Neural crest cell (in vitro differentiated cells): ENCODE data around the gene DPH6. TPM values are rescaled to one million over a fixed set of nuclear protein-coding genes. Genes with fewer than 3 reads are reported as not detected.

Source experiments
- DNase-seq: peaks from one replicate; pipeline ENCODE4 v3.0.0; 2021; ENCODE audit warnings: low read depth, mixed read lengths, low spot score
- H3K27ac Mint-ChIP-seq: one replicate; pipeline ENCODE4 v1.8.0; 2021; ENCODE audit warnings: mild to moderate bottlenecking, mixed read lengths; ENCODE audit not compliant: unreplicated experiment
- H3K27me3 Mint-ChIP-seq: 2 replicates; pipeline ENCODE4 v1.8.0; 2021; ENCODE audit warnings: low read depth, mild to moderate bottlenecking, mixed read lengths
- H3K36me3 Mint-ChIP-seq: 2 replicates; pipeline ENCODE4 v1.8.0; 2021; ENCODE audit warnings: low read depth, mild to moderate bottlenecking, mixed read lengths
- H3K4me1 Mint-ChIP-seq: 2 replicates; pipeline ENCODE4 v1.8.0; 2021; ENCODE audit warnings: mixed read lengths
- H3K4me3 Mint-ChIP-seq: one replicate; pipeline ENCODE4 v1.8.0; 2021; ENCODE audit warnings: mild to moderate bottlenecking, mixed read lengths
- H3K9me3 Mint-ChIP-seq: 2 replicates; pipeline ENCODE4 v1.8.0; 2021; ENCODE audit warnings: mixed read lengths
- total RNA-seq: library from RNA; stranded (reverse); gene quantifications from 2 replicates; pipeline ENCODE4 v1.2.1, GENCODE V29; 2021
- TF ChIP-seq, protein P1 (sequence below): fragments of 200-600 bp; sonication (generic); conservative IDR thresholded peaks from 2 replicates; pipeline ENCODE4 v1.5.0; 2021; ENCODE audit warnings: antibody characterized with exemption, mild to moderate bottlenecking

DPH6 gene
- total RNA-seq, 1 donor from 2014 or later = 20.1 TPM

DNA sequence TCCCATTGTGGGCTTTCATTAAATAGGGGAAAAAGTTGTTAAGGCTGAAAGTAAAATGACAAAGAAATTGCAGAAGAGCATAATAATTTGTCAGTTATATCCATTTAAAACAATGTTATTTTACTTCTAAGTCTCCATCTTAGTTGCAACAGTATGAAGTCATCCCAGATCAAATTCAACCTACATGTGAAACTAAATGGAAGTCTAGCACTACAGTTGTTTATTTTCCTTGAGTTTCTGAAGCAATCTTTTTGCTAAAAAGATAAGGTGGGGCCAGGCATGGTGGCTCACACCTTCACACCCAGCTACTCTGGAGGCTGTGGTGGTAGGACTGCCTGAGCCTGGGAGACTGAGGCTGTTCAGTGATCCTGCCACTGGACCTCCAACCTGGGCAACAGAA is 80.2 kb downstream of the DPH6 start:
- TF ChIP-seq, protein P1, sequence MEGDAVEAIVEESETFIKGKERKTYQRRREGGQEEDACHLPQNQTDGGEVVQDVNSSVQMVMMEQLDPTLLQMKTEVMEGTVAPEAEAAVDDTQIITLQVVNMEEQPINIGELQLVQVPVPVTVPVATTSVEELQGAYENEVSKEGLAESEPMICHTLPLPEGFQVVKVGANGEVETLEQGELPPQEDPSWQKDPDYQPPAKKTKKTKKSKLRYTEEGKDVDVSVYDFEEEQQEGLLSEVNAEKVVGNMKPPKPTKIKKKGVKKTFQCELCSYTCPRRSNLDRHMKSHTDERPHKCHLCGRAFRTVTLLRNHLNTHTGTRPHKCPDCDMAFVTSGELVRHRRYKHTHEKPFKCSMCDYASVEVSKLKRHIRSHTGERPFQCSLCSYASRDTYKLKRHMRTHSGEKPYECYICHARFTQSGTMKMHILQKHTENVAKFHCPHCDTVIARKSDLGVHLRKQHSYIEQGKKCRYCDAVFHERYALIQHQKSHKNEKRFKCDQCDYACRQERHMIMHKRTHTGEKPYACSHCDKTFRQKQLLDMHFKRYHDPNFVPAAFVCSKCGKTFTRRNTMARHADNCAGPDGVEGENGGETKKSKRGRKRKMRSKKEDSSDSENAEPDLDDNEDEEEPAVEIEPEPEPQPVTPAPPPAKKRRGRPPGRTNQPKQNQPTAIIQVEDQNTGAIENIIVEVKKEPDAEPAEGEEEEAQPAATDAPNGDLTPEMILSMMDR = no peak
- Mint-ChIP-seq H3K27me3 (no peaks in the 10 kb centered on the region), H3K4me3 (no peak overlapping the region), H3K36me3 (no peaks in the 10 kb centered on the region), H3K27ac (no peak overlapping the region), H3K4me1 (no peaks in the 10 kb centered on the region), H3K9me3 (no peaks in the 10 kb centered on the region)
- no peak for DNase-seq

DNA sequence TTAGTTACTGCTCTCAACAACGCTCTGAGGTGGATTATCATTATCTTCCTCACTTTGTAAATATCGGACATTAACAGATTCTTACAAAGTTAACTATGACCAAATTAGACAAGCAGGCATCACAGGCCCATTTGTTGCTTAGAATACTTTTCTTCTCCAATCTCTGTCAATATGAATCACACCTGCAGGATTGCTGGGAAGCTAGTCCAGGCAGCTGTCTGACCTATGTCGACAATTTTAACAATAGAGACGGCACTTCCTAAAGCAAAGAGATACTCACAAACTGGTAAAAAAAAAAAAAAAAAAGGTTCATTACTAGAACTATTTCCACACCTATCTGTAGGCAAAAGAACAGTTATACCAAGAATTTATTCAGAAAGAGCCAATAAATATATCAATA is 85.3 kb downstream of the DPH6 start:
- no peak for DNase-seq
- TF ChIP-seq, protein P1 = no peak

DNA sequence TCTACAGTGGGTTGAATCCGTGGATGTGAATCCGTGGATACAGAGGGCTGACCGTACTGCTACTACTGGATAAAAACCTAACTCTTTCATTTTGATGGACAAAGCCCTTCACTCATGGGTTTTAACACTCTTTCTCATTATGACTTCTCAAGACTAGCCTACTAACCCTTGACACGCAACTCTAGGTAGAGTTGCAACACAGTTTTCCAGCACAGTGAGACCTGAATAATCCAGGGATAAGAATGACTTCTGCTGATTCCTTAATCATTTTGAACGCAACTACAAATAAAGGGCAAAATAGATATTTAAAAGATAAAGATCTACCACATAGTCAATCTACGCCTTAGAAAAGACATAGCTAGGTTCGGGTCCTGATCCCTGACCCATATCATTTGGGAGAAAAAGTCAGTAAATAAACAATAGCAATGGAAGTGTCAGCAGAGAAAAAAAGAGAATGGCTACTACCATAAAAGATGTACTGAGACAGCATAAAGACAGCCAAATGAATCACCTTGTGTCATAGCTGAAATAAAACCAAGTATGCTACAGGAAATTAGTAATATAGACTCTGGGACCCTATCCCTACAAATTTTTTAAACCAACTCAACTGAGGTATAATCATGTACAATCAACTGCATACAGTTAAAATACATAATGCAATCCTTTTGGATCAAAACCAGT is 87.6 kb downstream of the DPH6 start:
- TF ChIP-seq, protein P1 = no peak
- DNase-seq = no peak
- Mint-ChIP-seq H3K4me1 (no peaks in the 10 kb centered on the region), H3K27me3 (no peaks in the 10 kb centered on the region), H3K27ac (no peak overlapping the region), H3K4me3 (no peak overlapping the region), H3K9me3 (peaks cover 4% of the 10 kb centered on the region), H3K36me3 (no peaks in the 10 kb centered on the region)

More for the DNA sequence above, 85.3 kb downstream of the DPH6 start:
- H3K27ac Mint-ChIP-seq = no peak overlapping the region
- H3K36me3 Mint-ChIP-seq = no peaks in the 10 kb centered on the region
- no peak overlapping the region for H3K4me3 Mint-ChIP-seq
- H3K4me1 Mint-ChIP-seq = no peaks in the 10 kb centered on the region
- H3K9me3 Mint-ChIP-seq = peaks cover 4% of the 10 kb centered on the region
- H3K27me3 Mint-ChIP-seq = no peaks in the 10 kb centered on the region

DNA sequence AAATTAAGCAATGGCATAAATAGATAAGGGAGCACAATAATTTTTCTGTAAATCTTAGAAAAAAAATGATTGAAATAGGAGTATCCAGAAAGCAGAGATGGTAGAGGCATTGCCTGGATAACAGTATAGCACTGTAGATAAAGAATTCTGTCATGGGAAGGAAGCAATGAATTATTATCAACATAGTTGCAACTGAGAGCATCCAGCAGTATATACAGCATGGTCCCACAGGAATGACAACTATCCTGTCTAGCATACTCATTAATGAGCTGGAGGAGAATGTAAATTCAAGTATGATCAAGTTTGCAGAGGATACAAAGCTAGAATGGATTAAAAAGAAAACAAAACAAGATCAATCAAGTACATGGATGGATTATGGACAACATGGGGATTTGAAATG is 90.8 kb downstream of the DPH6 start:
- Mint-ChIP-seq H3K9me3 (peaks cover 4% of the 10 kb centered on the region), H3K4me3 (no peak overlapping the region), H3K36me3 (peaks cover 2% of the 10 kb centered on the region), H3K27me3 (no peaks in the 10 kb centered on the region), H3K4me1 (no peaks in the 10 kb centered on the region), H3K27ac (no peak overlapping the region)
- DNase-seq = no peak
- TF ChIP-seq, protein P1 = no peak

DNA sequence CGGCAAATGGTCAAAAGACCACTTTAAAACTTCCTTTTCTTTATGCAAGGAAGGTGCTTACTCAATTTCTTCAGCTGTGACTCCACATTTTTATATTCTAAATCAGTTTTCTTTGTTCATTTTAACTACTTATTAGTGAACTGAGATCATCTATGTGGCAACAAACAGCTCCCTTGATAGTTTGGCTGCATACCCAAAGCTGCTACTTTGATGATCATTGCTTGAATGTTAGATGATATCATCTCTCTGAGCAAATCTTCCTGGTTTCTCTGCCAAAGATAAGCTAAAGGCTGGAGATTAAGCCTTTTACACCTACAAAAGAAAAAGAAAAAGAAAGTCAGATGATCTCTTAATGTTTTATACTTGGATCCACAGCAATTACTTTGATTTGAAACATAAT is 95.5 kb downstream of the DPH6 start:
- DNase-seq = no peak
- Mint-ChIP-seq H3K4me1 (no peaks in the 10 kb centered on the region), H3K36me3 (peaks cover 2% of the 10 kb centered on the region), H3K27me3 (no peaks in the 10 kb centered on the region), H3K9me3 (no peaks in the 10 kb centered on the region), H3K27ac (no peak overlapping the region), H3K4me3 (no peak overlapping the region)
- TF ChIP-seq, protein P1 = no peak
